ENCODE results near the gene E2F1. TPM values are rescaled to one million over a fixed set of nuclear protein-coding genes. Genes with fewer than 3 reads are reported as not detected.

E2F1 gene
- 7.1 TPM in 2 replicates for polyA plus RNA-seq (2013)

GRCh38 chr20:33686100-33686983 is at the start of gene E2F1:
E2F1 (minus strand) TSS chr20:33686385; CDS start chr20:33686264, 121 bp downstream.
- Histone ChIP-seq H3K18ac (ENCODE audit: low read length) (peak within 1 kb of the TSS; percentile 14), H3K27me3 (ENCODE audit: insufficient read depth, low read length) (no peaks in the 10 kb centered on the region), H3K4ac (ENCODE audit: low read depth, low read length) (no peak within 1 kb of the TSS), H2BK120ac (ENCODE audit: insufficient read depth, low read length, poor library complexity) (no peak within 1 kb of the TSS), H4K8ac (ENCODE audit: low read depth, low read length) (peak within 1 kb of the TSS; percentile 51), H3K27ac (ENCODE audit: low read depth, low read length) (no peak within 1 kb of the TSS), H3K36me3 (ENCODE audit: control insufficient read depth in 1 of 2, insufficient read depth in 2 of 2, low read length in 2 of 2) (no peaks in the 10 kb centered on the region), H3K23ac (ENCODE audit: low read length) (no peak within 1 kb of the TSS), H4K91ac (ENCODE audit: low read depth, low read length) (peak within 1 kb of the TSS; percentile 67), H2BK12ac (ENCODE audit: low read length) (no peak within 1 kb of the TSS), H2BK5ac (ENCODE audit: low read depth, low read length, poor library complexity) (no peak within 1 kb of the TSS), H3K4me1 (ENCODE audit: control insufficient read depth in 1 of 2, insufficient read depth in 2 of 2, low read length in 2 of 2) (peaks cover 8 to 14% of the 10 kb centered on the region in 2 experiments), H3K79me1 (ENCODE audit: low read length) (no peaks in the 10 kb centered on the region), H3K9ac (ENCODE audit: low read length) (peak within 1 kb of the TSS; percentile 72), H3K4me3 (ENCODE audit: low read depth, low read length) (peak within 1 kb of the TSS; percentile 67), H3K14ac (ENCODE audit: low read length) (no peak within 1 kb of the TSS), H3K79me2 (ENCODE audit: control insufficient read depth, insufficient read depth, low read length, poor library complexity) (peaks cover 2% of the 10 kb centered on the region), H2AFZ (ENCODE audit: insufficient read depth, low read length, poor library complexity) (peak within 1 kb of the TSS; percentile 38), H2AK5ac (ENCODE audit: low read length) (no peak within 1 kb of the TSS), H3K9me3 (ENCODE audit: insufficient read depth, low read depth, low read length) (no peaks in the 10 kb centered on the region), H3K4me2 (ENCODE audit: low read length) (peak within 1 kb of the TSS; percentile 85), H4K12ac (ENCODE audit: low read depth, low read length) (peak within 1 kb of the TSS; percentile 1)
- no CpG with 5 or more reads among the region's 101 CpGs for WGBS (ENCODE audit: extremely low coverage, insufficient coverage, insufficient read length)
- DNase-seq: peak; percentile 95 to 98

GRCh38 chr20:33733654-33734576 is 47.7 kb upstream of the E2F1 start:
- no peak overlapping the region for H3K4ac ChIP-seq (ENCODE audit: low read depth, low read length)
- peaks cover 16% of the 10 kb centered on the region for H3K79me1 ChIP-seq (ENCODE audit: low read length)
- peak overlapping the region; percentile 68 for H2BK120ac ChIP-seq (ENCODE audit: insufficient read depth, low read length, poor library complexity)
- H2BK12ac ChIP-seq (ENCODE audit: low read length): peak overlapping the region; percentile 82
- H2AFZ ChIP-seq (ENCODE audit: insufficient read depth, low read length, poor library complexity): no peak overlapping the region
- H3K27me3 ChIP-seq (ENCODE audit: insufficient read depth, low read length): no peaks in the 10 kb centered on the region
- H3K4me2 ChIP-seq (ENCODE audit: low read length): no peak overlapping the region
- peak overlapping the region; percentile 71 for H3K14ac ChIP-seq (ENCODE audit: low read length)
- no peak overlapping the region for H4K12ac ChIP-seq (ENCODE audit: low read depth, low read length)
- H2AK5ac ChIP-seq (ENCODE audit: low read length): peak overlapping the region; percentile 40
- peak overlapping the region; percentile 79 for H3K18ac ChIP-seq (ENCODE audit: low read length)
- peak overlapping the region; percentile 68 for H2BK5ac ChIP-seq (ENCODE audit: low read depth, low read length, poor library complexity)
- peak; percentile 82 to 91 for DNase-seq
- H4K8ac ChIP-seq (ENCODE audit: low read depth, low read length): peak overlapping the region; percentile 45
- peaks cover 15% of the 10 kb centered on the region for H3K9me3 ChIP-seq (ENCODE audit: insufficient read depth, low read depth, low read length)
- peaks cover 0 to 3% of the 10 kb centered on the region in 2 experiments for H3K36me3 ChIP-seq (ENCODE audit: control insufficient read depth in 1 of 2, insufficient read depth in 2 of 2, low read length in 2 of 2)
- no CpG with 5 or more reads among the region's 6 CpGs for WGBS (ENCODE audit: extremely low coverage, insufficient coverage, insufficient read length)
- peaks cover 4% of the 10 kb centered on the region for H3K79me2 ChIP-seq (ENCODE audit: control insufficient read depth, insufficient read depth, low read length, poor library complexity)
- H4K91ac ChIP-seq (ENCODE audit: low read depth, low read length): peak overlapping the region; percentile 83
- no peak overlapping the region for H3K9ac ChIP-seq (ENCODE audit: low read length)
- H3K23ac ChIP-seq (ENCODE audit: low read length): no peak overlapping the region
- H3K4me1 ChIP-seq (ENCODE audit: control insufficient read depth in 1 of 2, insufficient read depth in 2 of 2, low read length in 2 of 2): peaks cover 11 to 20% of the 10 kb centered on the region in 2 experiments
- peak overlapping the region; percentile 95 for H3K27ac ChIP-seq (ENCODE audit: low read depth, low read length)
- H3K4me3 ChIP-seq (ENCODE audit: low read depth, low read length): no peak overlapping the region

- Histone ChIP-seq H3K4ac (ENCODE audit: low read depth, low read length) (peak overlapping the region; percentile 18), H3K36me3 (ENCODE audit: control insufficient read depth in 1 of 2, insufficient read depth in 2 of 2, low read length in 2 of 2) (peaks cover 0 to 3% of the 10 kb centered on the region in 2 experiments), H3K9ac (ENCODE audit: low read length) (peak overlapping the region; percentile 1), H2AK5ac (ENCODE audit: low read length) (peak overlapping the region; percentile 20), H4K91ac (ENCODE audit: low read depth, low read length) (peak overlapping the region; percentile 87), H4K12ac (ENCODE audit: low read depth, low read length) (peak overlapping the region; percentile 24), H3K4me1 (ENCODE audit: control insufficient read depth in 1 of 2, insufficient read depth in 2 of 2, low read length in 2 of 2) (peaks cover 11 to 20% of the 10 kb centered on the region in 2 experiments), H3K27me3 (ENCODE audit: insufficient read depth, low read length) (no peaks in the 10 kb centered on the region), H3K79me1 (ENCODE audit: low read length) (peaks cover 16% of the 10 kb centered on the region), H3K18ac (ENCODE audit: low read length) (peak overlapping the region; percentile 79), H3K79me2 (ENCODE audit: control insufficient read depth, insufficient read depth, low read length, poor library complexity) (peaks cover 4% of the 10 kb centered on the region), H3K23ac (ENCODE audit: low read length) (no peak overlapping the region), H2BK12ac (ENCODE audit: low read length) (peak overlapping the region; percentile 2), H2AFZ (ENCODE audit: insufficient read depth, low read length, poor library complexity) (peak overlapping the region; percentile 52), H2BK5ac (ENCODE audit: low read depth, low read length, poor library complexity) (peak overlapping the region; percentile 82), H3K27ac (ENCODE audit: low read depth, low read length) (peak overlapping the region; percentile 95), H3K9me3 (ENCODE audit: insufficient read depth, low read depth, low read length) (peaks cover 8% of the 10 kb centered on the region), H2BK120ac (ENCODE audit: insufficient read depth, low read length, poor library complexity) (peak overlapping the region; percentile 89), H3K4me3 (ENCODE audit: low read depth, low read length) (peak overlapping the region; percentile 46), H4K8ac (ENCODE audit: low read depth, low read length) (peak overlapping the region; percentile 77), H3K14ac (ENCODE audit: low read length) (peak overlapping the region; percentile 16), H3K4me2 (ENCODE audit: low read length) (peak overlapping the region; percentile 70)
- no CpG with 5 or more reads among the region's 68 CpGs for WGBS (ENCODE audit: extremely low coverage, insufficient coverage, insufficient read length)
- DNase-seq: peak; percentile 62 to 73
Observed at GRCh38 chr20:33732166-33732970, 46.2 kb upstream of the E2F1 start.

Measured in trophoblast cell (in vitro differentiated cells and primary cell).